ENCODE results near the gene SLC25A24. TPM values are rescaled to one million over a fixed set of nuclear protein-coding genes. Genes with fewer than 3 reads are reported as not detected.

Gene SLC25A24
- total and polyA plus RNA-seq, 4 donors: 1.3 to 8.6 (median 3.0) TPM

GRCh38 chr1:108201687-108202086 is 1.5 kb upstream of the SLC25A24 start:
- no peak for DNase-seq (ENCODE audit: low spot score)
- H3K9me3 ChIP-seq (ENCODE audit: control insufficient read depth in 4 of 4, low read length in 3 of 4): no peaks in the 10 kb centered on the region
- 82% methylated on average over 5 of the region's 5 CpGs for WGBS
- H3K27ac ChIP-seq (ENCODE audit: low read depth in 1 of 2, low read length in 2 of 2): no peak overlapping the region
- no peaks in the 10 kb centered on the region for H3K36me3 ChIP-seq (ENCODE audit: control insufficient read depth in 4 of 4, insufficient read depth in 3 of 4, low read depth in 1 of 4, low read length in 3 of 4)
- TF ChIP-seq HNF4A (conservative IDR thresholded peaks at IDR 0.05) (no peak), GABPA (IDR thresholded peaks at IDR 0.05 in 1 of 2, conservative IDR thresholded peaks at IDR 0.05 in 1 of 2) (no peak)
- H3K4me1 ChIP-seq (ENCODE audit: control insufficient read depth in 4 of 4, insufficient read depth in 4 of 4, low read length in 3 of 4): peaks cover 4 to 17% (median 8%) of the 10 kb centered on the region in 4 donors
- no peak overlapping the region for H3K4me3 ChIP-seq (ENCODE audit: low read depth in 1 of 3, low read length in 3 of 3)
- peaks cover 0 to 3% (median 0%) of the 10 kb centered on the region in 4 donors for H3K27me3 ChIP-seq (ENCODE audit: control insufficient read depth in 4 of 4, insufficient read depth in 4 of 4, low read length in 3 of 4)
- H3K9ac ChIP-seq (ENCODE audit: low read depth in 1 of 2, low read length in 2 of 2): no peak overlapping the region

GRCh38 chr1:108200687-108201051 is 526 bp upstream of the SLC25A24 start:
- 7% methylated on average over 10 of the region's 10 CpGs for WGBS
- H3K27me3 ChIP-seq (ENCODE audit: control insufficient read depth in 4 of 4, insufficient read depth in 4 of 4, low read length in 3 of 4): peaks cover 0 to 3% (median 0%) of the 10 kb centered on the region in 4 donors
- TF ChIP-seq SP1 (IDR thresholded peaks at IDR 0.05): no peak
- TF ChIP-seq RXRA (IDR thresholded peaks at IDR 0.05): no peak
- TF ChIP-seq REST (IDR thresholded peaks at IDR 0.05): no peak
- DNase-seq (ENCODE audit: low spot score): no peak
- no peaks in the 10 kb centered on the region for H3K36me3 ChIP-seq (ENCODE audit: control insufficient read depth in 4 of 4, insufficient read depth in 3 of 4, low read depth in 1 of 4, low read length in 3 of 4)
- H3K4me3 ChIP-seq (ENCODE audit: low read depth in 1 of 3, low read length in 3 of 3): peak overlapping the region; percentile 59 to 80 (median 67)
- peaks cover 4 to 17% (median 8%) of the 10 kb centered on the region in 4 donors for H3K4me1 ChIP-seq (ENCODE audit: control insufficient read depth in 4 of 4, insufficient read depth in 4 of 4, low read length in 3 of 4)
- H3K9me3 ChIP-seq (ENCODE audit: control insufficient read depth in 4 of 4, low read length in 3 of 4): no peaks in the 10 kb centered on the region
- peak overlapping the region in 1 of 2 donors; percentile 62 for H3K9ac ChIP-seq (ENCODE audit: low read depth in 1 of 2, low read length in 2 of 2)
- H3K27ac ChIP-seq (ENCODE audit: low read depth in 1 of 2, low read length in 2 of 2): peak overlapping the region; percentile 44 to 83

- Histone ChIP-seq H3K36me3 (ENCODE audit: control insufficient read depth in 4 of 4, insufficient read depth in 3 of 4, low read depth in 1 of 4, low read length in 3 of 4) (no peaks in the 10 kb centered on the region), H3K27me3 (ENCODE audit: control insufficient read depth in 4 of 4, insufficient read depth in 4 of 4, low read length in 3 of 4) (peaks cover 0 to 3% (median 0%) of the 10 kb centered on the region in 4 donors), H3K4me3 (ENCODE audit: low read depth in 1 of 3, low read length in 3 of 3) (peak overlapping the region; percentile 19 to 80 (median 67)), H3K27ac (ENCODE audit: low read depth in 1 of 2, low read length in 2 of 2) (peak overlapping the region; percentile 44 to 83), H3K9ac (ENCODE audit: low read depth in 1 of 2, low read length in 2 of 2) (peak overlapping the region in 1 of 2 donors; percentile 38), H3K4me1 (ENCODE audit: control insufficient read depth in 4 of 4, insufficient read depth in 4 of 4, low read length in 3 of 4) (peaks cover 4 to 17% (median 8%) of the 10 kb centered on the region in 4 donors), H3K9me3 (ENCODE audit: control insufficient read depth in 4 of 4, low read length in 3 of 4) (no peaks in the 10 kb centered on the region)
- DNase-seq (ENCODE audit: low spot score): no peak
- TF ChIP-seq NR2F2 (IDR thresholded peaks at IDR 0.05): peak; percentile 11
- no peak for TF ChIP-seq EGR1 (IDR thresholded peaks at IDR 0.05; ENCODE audit: low read depth in 2 of 2)
- WGBS: 26% methylated on average over 9 of the region's 9 CpGs
Measured at GRCh38 chr1:108199201-108199691, 897 bp downstream of the SLC25A24 start.

GRCh38 chr1:108194051-108194450 is 6.1 kb downstream of the SLC25A24 start:
- DNase-seq (ENCODE audit: low spot score): no peak
- peaks cover 0 to under 1% (median 0%) of the 10 kb centered on the region in 4 donors for H3K4me1 ChIP-seq (ENCODE audit: control insufficient read depth in 4 of 4, insufficient read depth in 4 of 4, low read length in 3 of 4)
- no peaks in the 10 kb centered on the region for H3K27me3 ChIP-seq (ENCODE audit: control insufficient read depth in 4 of 4, insufficient read depth in 4 of 4, low read length in 3 of 4)
- no peak overlapping the region for H3K27ac ChIP-seq (ENCODE audit: low read depth in 1 of 2, low read length in 2 of 2)
- no peak overlapping the region for H3K9ac ChIP-seq (ENCODE audit: low read depth in 1 of 2, low read length in 2 of 2)
- WGBS: 86% methylated on average over 1 of the region's 1 CpG
- TF ChIP-seq FOXA1 (IDR thresholded peaks at IDR 0.05) (no peak), ATF3 (IDR thresholded peaks at IDR 0.05) (no peak), ZBTB33 (IDR thresholded peaks at IDR 0.05) (no peak), HNF4A (conservative IDR thresholded peaks at IDR 0.05) (no peak)
- H3K36me3 ChIP-seq (ENCODE audit: control insufficient read depth in 4 of 4, insufficient read depth in 3 of 4, low read depth in 1 of 4, low read length in 3 of 4): no peaks in the 10 kb centered on the region
- no peak overlapping the region for H3K4me3 ChIP-seq (ENCODE audit: low read depth in 1 of 3, low read length in 3 of 3)
- H3K9me3 ChIP-seq (ENCODE audit: control insufficient read depth in 4 of 4, low read length in 3 of 4): peaks cover 0 to 7% (median 0%) of the 10 kb centered on the region in 4 donors

All from liver (tissue), 9 donors.